Uterus (tissue), 4 donors: Measurements from ENCODE around the gene FAR1. TPM values are rescaled to one million over a fixed set of nuclear protein-coding genes. Genes with fewer than 3 reads are reported as not detected.

Experiments
- DNase-seq, 2 donors: peaks; one replicate each; pipeline ENCODE4 v3.0.0-alpha.2; 2019 to 2020
- H3K27ac ChIP-seq, 2 donors: fragments of 200-600 bp; sonication (generic); 1 replicate in 1 of 2; 2 replicates in 1 of 2; pipeline ENCODE4 v1.5.1; 2016 to 2018
- H3K27me3 ChIP-seq, 2 donors: fragments of 200-600 bp; sonication (generic); one replicate each; pipeline ENCODE4 v1.5.1; 2018 to 2019; ENCODE audit warnings: control low read depth in 1 of 2
- H3K36me3 ChIP-seq, 2 donors: fragments of 200-600 bp; sonication (generic); one replicate each; pipeline ENCODE4 v1.5.1; 2019; ENCODE audit warnings: control low read depth in 1 of 2
- H3K4me1 ChIP-seq, 2 donors: fragments of 200-600 bp; sonication (generic); one replicate each; pipeline ENCODE4 v1.5.1; 2018 to 2019; ENCODE audit warnings: control low read depth in 1 of 2
- H3K4me3 ChIP-seq, 2 donors: fragments of 200-600 bp; sonication (generic); 1 replicate in 1 of 2; 2 replicates in 1 of 2; pipeline ENCODE4 v1.5.1; 2018 to 2019; ENCODE audit warnings: mild to moderate bottlenecking in 1 of 2
- H3K9me3 ChIP-seq, 2 donors: fragments of 200-600 bp; sonication (generic); one replicate each; pipeline ENCODE4 v1.5.1; 2019; ENCODE audit warnings: control low read depth in 1 of 2
- CTCF ChIP-seq, 4 experiments: fragments of 200-600 bp in 2 of 4; fragments of 450-650 bp in 2 of 4; sonication (generic) in 2 of 4; IDR thresholded peaks; one replicate each; pipeline ENCODE4 v1.5.1; 2016 to 2019; ENCODE audit warnings: antibody characterized with exemption in 4 of 4, mild to moderate bottlenecking in 2 of 4, moderate library complexity in 1 of 4
- POLR2A ChIP-seq, 2 donors: fragments of 450-650 bp; IDR thresholded peaks; one replicate each; pipeline ENCODE4 v1.6.1; 2016; ENCODE audit warnings: antibody characterized with exemption in 2 of 2, mild to moderate bottlenecking in 1 of 2, moderate library complexity in 1 of 2
- intact Hi-C: fragments of 100-400 bp; cut with DNase I; formaldehyde crosslinking; loops from one replicate; pipeline ENCODE4 v1.15.1; 2023; ENCODE audit warnings: low total_unique reads
- total RNA-seq, 4 donors: library from RNA; depleted of rRNA in 3 of 4; stranded (reverse); fragments of >200 nt in 3 of 4; gene quantifications; one replicate each; pipeline versions ENCODE4 v1.1.0 to v1.2.4, GENCODE V29; 2014 to 2023
- donor health status: DM: yes; HTN: yes; CAD: no.

The FAR1 gene
- total RNA-seq, 4 donors from 2014 or later = 34.8 to 148 (median 69.5) TPM

DNA sequence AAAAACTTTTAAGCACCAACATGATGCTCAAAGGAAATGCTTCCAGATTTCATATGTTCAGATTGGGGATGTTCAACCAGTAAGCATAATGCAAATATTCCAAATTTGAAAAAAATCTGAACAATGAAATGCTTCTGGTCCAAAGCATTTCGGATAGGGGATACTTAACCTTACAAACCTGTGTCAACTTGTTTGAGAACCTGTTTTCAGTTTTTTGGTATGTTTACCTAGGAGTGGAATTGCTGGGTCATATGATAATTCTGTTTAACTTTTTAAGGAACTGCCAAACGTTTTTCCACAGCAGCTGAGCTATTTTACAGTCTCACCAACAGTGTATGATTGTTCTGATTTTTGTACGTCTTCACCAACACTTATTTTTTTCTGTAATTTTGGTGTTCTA is 23.7 kb downstream of the FAR1 start:
- intact Hi-C loops = no loop called here
- TF ChIP-seq CTCF (IDR thresholded peaks at IDR 0.05) (no peak), POLR2A (IDR thresholded peaks at IDR 0.05) (no peak)

DNA sequence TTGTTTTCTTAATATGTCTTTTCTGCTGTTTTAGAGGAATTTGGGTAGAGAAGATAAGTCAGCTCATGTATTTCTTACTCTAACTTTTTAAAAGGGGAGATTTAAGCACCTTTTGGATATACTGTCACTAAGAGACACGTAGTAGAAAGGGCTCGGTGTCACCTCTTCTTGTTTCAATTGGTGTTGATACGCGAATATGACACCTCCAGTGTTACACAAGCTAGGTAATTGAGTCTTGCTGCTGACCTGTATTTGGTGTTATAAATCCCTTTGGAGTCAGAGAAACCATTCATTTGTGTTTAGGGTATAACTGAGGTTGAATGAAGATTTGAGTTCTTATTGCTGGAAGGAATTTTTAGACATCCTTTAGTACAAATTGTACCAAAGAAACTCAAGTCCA is 25.6 kb downstream of the FAR1 start:
- H3K36me3 ChIP-seq = no peaks in the 10 kb centered on the region
- no peak overlapping the region for H3K4me3 ChIP-seq
- no peaks in the 10 kb centered on the region for H3K4me1 ChIP-seq
- no peaks in the 10 kb centered on the region for H3K9me3 ChIP-seq
- no peak overlapping the region for H3K27ac ChIP-seq
- DNase-seq = no peak
- H3K27me3 ChIP-seq = no peaks in the 10 kb centered on the region
- intact Hi-C loops = no loop called here
- no peak for TF ChIP-seq POLR2A (IDR thresholded peaks at IDR 0.05)
- no peak for TF ChIP-seq CTCF (IDR thresholded peaks at IDR 0.05)

More for the DNA sequence above, 23.7 kb downstream of the FAR1 start:
- Histone ChIP-seq H3K27ac (no peak overlapping the region), H3K36me3 (no peaks in the 10 kb centered on the region), H3K4me3 (no peak overlapping the region), H3K9me3 (no peaks in the 10 kb centered on the region), H3K27me3 (no peaks in the 10 kb centered on the region), H3K4me1 (no peaks in the 10 kb centered on the region)
- no peak for DNase-seq

GRCh38 chr11:13695886-13696285 is 27.4 kb downstream of the FAR1 start:
- no peaks in the 10 kb centered on the region for H3K4me1 ChIP-seq
- H3K4me3 ChIP-seq = no peak overlapping the region
- no peaks in the 10 kb centered on the region for H3K27me3 ChIP-seq
- intact Hi-C loops = no loop called here
- no peaks in the 10 kb centered on the region for H3K36me3 ChIP-seq
- no peak for DNase-seq
- no peak for TF ChIP-seq CTCF (IDR thresholded peaks at IDR 0.05)
- no peak for TF ChIP-seq POLR2A (IDR thresholded peaks at IDR 0.05)
- H3K9me3 ChIP-seq = no peaks in the 10 kb centered on the region
- no peak overlapping the region for H3K27ac ChIP-seq

DNA sequence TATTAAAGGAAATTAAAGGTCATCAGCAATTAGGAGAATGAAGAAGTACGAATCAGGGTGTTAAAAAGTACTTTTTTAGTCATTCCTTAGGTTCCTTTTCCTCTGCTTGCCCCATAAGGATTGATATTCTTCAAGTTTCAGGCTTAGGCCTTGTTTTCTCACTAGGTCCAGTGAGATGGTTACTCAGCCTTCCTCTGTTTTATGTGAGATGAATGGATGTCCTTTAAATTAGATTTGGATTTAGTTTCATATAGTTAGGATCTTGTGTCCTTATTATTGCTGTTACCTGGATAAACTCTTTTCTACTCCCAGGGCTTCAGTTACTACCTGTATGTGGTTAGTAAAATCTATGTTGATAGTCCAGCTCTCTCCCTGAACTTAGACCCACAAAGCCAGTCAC is 29.2 kb downstream of the FAR1 start:
- DNase-seq = no peak
- TF ChIP-seq CTCF (IDR thresholded peaks at IDR 0.05) (no peak), POLR2A (IDR thresholded peaks at IDR 0.05) (no peak)
- Histone ChIP-seq H3K9me3 (no peaks in the 10 kb centered on the region), H3K4me1 (no peaks in the 10 kb centered on the region), H3K36me3 (no peaks in the 10 kb centered on the region), H3K4me3 (no peak overlapping the region), H3K27ac (no peak overlapping the region), H3K27me3 (no peaks in the 10 kb centered on the region)
- intact Hi-C loops = no loop called here

GRCh38 chr11:13698132-13698531 is 29.7 kb downstream of the FAR1 start:
- Histone ChIP-seq H3K4me3 (no peak overlapping the region), H3K27ac (no peak overlapping the region), H3K9me3 (no peaks in the 10 kb centered on the region), H3K4me1 (no peaks in the 10 kb centered on the region), H3K36me3 (no peaks in the 10 kb centered on the region), H3K27me3 (no peaks in the 10 kb centered on the region)
- intact Hi-C loops = no loop called here
- TF ChIP-seq CTCF (IDR thresholded peaks at IDR 0.05) (no peak), POLR2A (IDR thresholded peaks at IDR 0.05) (no peak)
- no peak for DNase-seq
